Endodermal cell (in vitro differentiated cells): ENCODE data around the gene LRIG1. TPM values are rescaled to one million over a fixed set of nuclear protein-coding genes. Genes with fewer than 3 reads are reported as not detected.

Experiments used
- DNase-seq: peaks from one replicate; pipeline ENCODE4 v3.0.0-alpha.2; 2017
- H3K27ac ChIP-seq: 2 replicates; pipeline ENCODE4 v1.5.1; 2013; ENCODE audit warnings: mild to moderate bottlenecking, low read depth, low read length, moderate library complexity
- H3K27me3 ChIP-seq: 2 replicates; pipeline ENCODE4 v1.6.1; 2013; ENCODE audit warnings: mild to moderate bottlenecking, low read length, moderate library complexity; ENCODE audit not compliant: insufficient read depth, control insufficient read depth, poor library complexity, severe bottlenecking
- H3K36me3 ChIP-seq: 2 replicates; pipeline ENCODE4 v1.7.0; 2013; ENCODE audit warnings: mild to moderate bottlenecking, low read length, moderate library complexity; ENCODE audit not compliant: control insufficient read depth, insufficient read depth
- H3K4me1 ChIP-seq: one replicate; pipeline ENCODE4 v1.7.0; 2013; ENCODE audit warnings: low read length; ENCODE audit not compliant: control insufficient read depth, insufficient read depth
- H3K4me3 ChIP-seq: 2 replicates; pipeline ENCODE4 v1.5.1; 2013; ENCODE audit warnings: mild to moderate bottlenecking, low read length, moderate library complexity
- H3K9ac ChIP-seq: 2 replicates; pipeline ENCODE4 v1.6.1; 2013; ENCODE audit warnings: mild to moderate bottlenecking, low read length, moderate library complexity; ENCODE audit not compliant: poor library complexity, severe bottlenecking; ENCODE audit errors: extremely low read depth
- H3K9me3 ChIP-seq: 2 replicates; pipeline ENCODE4 v1.6.1; 2013; ENCODE audit warnings: mild to moderate bottlenecking, low read length, moderate library complexity; ENCODE audit not compliant: control insufficient read depth
- H3K27ac Mint-ChIP-seq: 2 replicates; pipeline ENCODE4 v1.8.0; 2020; ENCODE audit warnings: mixed read lengths
- H3K27me3 Mint-ChIP-seq: 2 replicates; pipeline ENCODE4 v1.8.0; 2021; ENCODE audit warnings: mild to moderate bottlenecking, mixed read lengths; ENCODE audit not compliant: insufficient read depth
- H3K36me3 Mint-ChIP-seq: 2 replicates; pipeline ENCODE4 v1.8.0; 2020; ENCODE audit warnings: low read depth, mixed read lengths
- H3K4me1 Mint-ChIP-seq: 2 replicates; pipeline ENCODE4 v1.8.0; 2020; ENCODE audit warnings: mixed read lengths
- H3K4me3 Mint-ChIP-seq: 2 replicates; pipeline ENCODE4 v1.8.0; 2020; ENCODE audit warnings: mild to moderate bottlenecking, moderate library complexity, mixed read lengths
- H3K9me3 Mint-ChIP-seq: 2 replicates; pipeline ENCODE4 v1.8.0; 2020; ENCODE audit warnings: mild to moderate bottlenecking, mixed read lengths
- WGBS, 2 experiments: methylation state at CpG; one replicate each; pipeline versions ENCODE4 v1.1.5 to v1.1.7; 2013; ENCODE audit warnings: missing lambda C conversion rate in 2 of 2, mixed read lengths in 1 of 2; ENCODE audit not compliant: insufficient coverage in 1 of 2, insufficient read length in 1 of 2; 5-methylcytosine and 5-hydroxymethylcytosine counted together
- total RNA-seq, 2 donors: library from RNA; stranded (reverse); fragmentation: NEBNext Ultra II Directional in 1 of 2; extraction: Animal tissue kit (Norgen Biotek cat#: 25700) in 1 of 2; gene quantifications; 2 replicates in 1 of 2; 3 replicates in 1 of 2; pipeline ENCODE4 v1.2.1, GENCODE V29; 2021
- TF ChIP-seq, protein P1 (sequence below): fragments of 200-600 bp; sonication (generic); conservative IDR thresholded peaks from 2 replicates; pipeline ENCODE4 v1.5.0; 2021; ENCODE audit warnings: antibody characterized with exemption, mild to moderate bottlenecking

LRIG1 gene
- total RNA-seq, 2 donors from 2014 or later = 37.5 to 42.3 TPM

DNA sequence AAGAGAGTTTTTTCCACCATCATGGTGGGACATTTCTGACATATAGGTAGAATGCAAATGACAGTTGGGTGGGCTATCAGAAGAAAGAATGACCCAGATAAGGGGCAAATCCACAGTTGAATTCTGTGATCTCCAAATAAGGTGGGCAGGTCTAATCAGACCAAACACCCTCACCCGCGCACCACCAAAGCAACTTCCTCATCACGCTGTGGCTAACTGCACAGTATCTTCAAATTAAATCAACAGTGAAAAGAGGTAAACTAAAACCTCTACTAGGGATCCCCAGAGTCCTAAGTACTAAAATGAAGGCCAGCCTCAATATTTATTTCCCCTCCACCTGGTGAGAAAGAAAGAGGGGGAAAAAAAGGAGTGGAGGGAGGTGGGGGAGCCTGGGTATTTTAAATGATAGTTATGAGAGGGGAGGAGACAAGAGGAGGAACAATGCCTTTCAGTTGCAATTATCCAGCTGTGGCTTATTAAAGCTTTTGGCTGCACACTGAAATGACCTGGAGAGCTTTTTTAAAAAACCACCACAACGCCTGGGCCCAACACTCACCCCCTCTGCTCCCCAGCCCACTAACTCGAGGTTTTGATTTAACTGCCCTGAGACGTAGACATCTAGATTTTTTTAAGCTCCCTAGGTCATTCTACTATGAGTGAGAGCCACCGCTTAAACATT is 61.0 kb downstream of the LRIG1 start:
- Mint-ChIP-seq H3K27me3 (peaks cover 2% of the 10 kb centered on the region), H3K36me3 (peaks cover 5% of the 10 kb centered on the region), H3K9me3 (no peaks in the 10 kb centered on the region), H3K4me1 (peaks cover 82% of the 10 kb centered on the region), H3K4me3 (no peak overlapping the region), H3K27ac (no peak overlapping the region)
- H3K27me3 ChIP-seq = no peaks in the 10 kb centered on the region
- H3K36me3 ChIP-seq = peaks cover 35% of the 10 kb centered on the region
- WGBS, 2 experiments = 86 to 88% methylated on average over 4 to 7 of the region's 7 CpGs
- no peak overlapping the region for H3K27ac ChIP-seq
- H3K9me3 ChIP-seq = no peaks in the 10 kb centered on the region
- H3K4me1 ChIP-seq = peaks cover 48% of the 10 kb centered on the region
- DNase-seq = no peak
- TF ChIP-seq, protein P1, sequence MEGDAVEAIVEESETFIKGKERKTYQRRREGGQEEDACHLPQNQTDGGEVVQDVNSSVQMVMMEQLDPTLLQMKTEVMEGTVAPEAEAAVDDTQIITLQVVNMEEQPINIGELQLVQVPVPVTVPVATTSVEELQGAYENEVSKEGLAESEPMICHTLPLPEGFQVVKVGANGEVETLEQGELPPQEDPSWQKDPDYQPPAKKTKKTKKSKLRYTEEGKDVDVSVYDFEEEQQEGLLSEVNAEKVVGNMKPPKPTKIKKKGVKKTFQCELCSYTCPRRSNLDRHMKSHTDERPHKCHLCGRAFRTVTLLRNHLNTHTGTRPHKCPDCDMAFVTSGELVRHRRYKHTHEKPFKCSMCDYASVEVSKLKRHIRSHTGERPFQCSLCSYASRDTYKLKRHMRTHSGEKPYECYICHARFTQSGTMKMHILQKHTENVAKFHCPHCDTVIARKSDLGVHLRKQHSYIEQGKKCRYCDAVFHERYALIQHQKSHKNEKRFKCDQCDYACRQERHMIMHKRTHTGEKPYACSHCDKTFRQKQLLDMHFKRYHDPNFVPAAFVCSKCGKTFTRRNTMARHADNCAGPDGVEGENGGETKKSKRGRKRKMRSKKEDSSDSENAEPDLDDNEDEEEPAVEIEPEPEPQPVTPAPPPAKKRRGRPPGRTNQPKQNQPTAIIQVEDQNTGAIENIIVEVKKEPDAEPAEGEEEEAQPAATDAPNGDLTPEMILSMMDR = no peak
- H3K4me3 ChIP-seq = no peak overlapping the region
- no peak overlapping the region for H3K9ac ChIP-seq

DNA sequence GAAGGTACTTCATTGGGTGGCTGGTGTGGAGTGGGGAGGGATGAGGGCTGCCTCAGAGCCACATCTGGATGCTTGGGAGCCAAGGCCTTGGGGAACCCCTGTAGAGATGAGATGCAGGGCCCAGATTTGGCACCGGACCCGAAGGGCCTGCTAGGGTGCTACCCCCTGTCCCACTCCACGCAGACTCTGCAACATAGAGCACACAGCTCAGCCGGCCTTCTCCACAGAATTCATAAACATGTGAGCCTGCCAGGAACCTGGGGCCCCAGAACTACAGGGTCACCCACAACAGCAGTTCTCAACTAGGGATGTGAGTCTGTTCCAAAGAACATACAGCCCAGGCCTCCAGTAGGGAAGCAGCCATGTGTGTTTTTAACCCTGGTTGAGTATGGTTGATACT is 62.8 kb downstream of the LRIG1 start:
- H3K36me3 ChIP-seq = peaks cover 36% of the 10 kb centered on the region
- Mint-ChIP-seq H3K27me3 (peaks cover 2% of the 10 kb centered on the region), H3K4me1 (peaks cover 75% of the 10 kb centered on the region), H3K9me3 (no peaks in the 10 kb centered on the region), H3K36me3 (peaks cover 7% of the 10 kb centered on the region), H3K4me3 (no peak overlapping the region), H3K27ac (no peak overlapping the region)
- no peaks in the 10 kb centered on the region for H3K9me3 ChIP-seq
- DNase-seq = no peak
- H3K9ac ChIP-seq = no peak overlapping the region
- TF ChIP-seq, protein P1 = no peak
- H3K4me3 ChIP-seq = no peak overlapping the region
- H3K27ac ChIP-seq = no peak overlapping the region
- no peaks in the 10 kb centered on the region for H3K27me3 ChIP-seq
- WGBS, 2 experiments = 95 to 97% methylated on average over 3 to 4 of the region's 4 CpGs
- peaks cover 34% of the 10 kb centered on the region for H3K4me1 ChIP-seq

DNA sequence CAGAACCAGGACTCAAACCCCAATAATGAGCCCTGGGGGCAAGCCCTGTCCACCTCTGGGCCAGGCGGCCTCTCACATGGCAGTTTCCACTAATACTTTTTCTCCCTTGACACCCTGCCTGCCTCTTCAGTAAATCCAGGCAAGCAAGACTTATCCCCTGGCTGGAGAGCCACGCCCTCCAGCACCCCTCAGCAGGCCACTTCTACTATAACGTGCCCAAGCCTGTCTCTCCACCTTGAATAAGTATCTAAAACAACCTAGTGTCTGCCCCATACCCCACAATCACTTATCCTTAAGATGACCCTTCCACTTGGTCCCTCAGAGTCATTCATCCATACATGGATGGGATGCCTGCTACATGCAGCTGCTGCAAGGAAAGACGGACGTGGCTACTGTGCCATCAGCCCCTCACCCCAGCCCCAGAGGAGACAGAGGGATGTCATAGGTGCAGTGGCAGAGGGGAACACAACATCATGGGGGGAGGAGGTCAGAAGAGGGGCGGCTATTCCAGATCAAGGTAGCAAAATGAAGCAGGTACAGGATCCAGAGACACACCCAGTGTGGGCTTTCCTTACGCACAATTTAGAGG is 63.4 kb downstream of the LRIG1 start:
- Histone ChIP-seq H3K36me3 (peaks cover 37% of the 10 kb centered on the region), H3K27ac (no peak overlapping the region), H3K9me3 (no peaks in the 10 kb centered on the region), H3K27me3 (no peaks in the 10 kb centered on the region), H3K4me1 (peaks cover 29% of the 10 kb centered on the region), H3K4me3 (no peak overlapping the region), H3K9ac (no peak overlapping the region)
- 89 to 95% methylated on average over 3 to 7 of the region's 7 CpGs for WGBS, 2 experiments
- peaks cover 7% of the 10 kb centered on the region for H3K36me3 Mint-ChIP-seq
- no peaks in the 10 kb centered on the region for H3K9me3 Mint-ChIP-seq
- H3K4me1 Mint-ChIP-seq = peaks cover 69% of the 10 kb centered on the region
- H3K27me3 Mint-ChIP-seq = peaks cover 2% of the 10 kb centered on the region
- H3K4me3 Mint-ChIP-seq = no peak overlapping the region
- H3K27ac Mint-ChIP-seq = no peak overlapping the region
- TF ChIP-seq, protein P1 = no peak
- no peak for DNase-seq
